ENCODE results near the gene RGL3.

DNA sequence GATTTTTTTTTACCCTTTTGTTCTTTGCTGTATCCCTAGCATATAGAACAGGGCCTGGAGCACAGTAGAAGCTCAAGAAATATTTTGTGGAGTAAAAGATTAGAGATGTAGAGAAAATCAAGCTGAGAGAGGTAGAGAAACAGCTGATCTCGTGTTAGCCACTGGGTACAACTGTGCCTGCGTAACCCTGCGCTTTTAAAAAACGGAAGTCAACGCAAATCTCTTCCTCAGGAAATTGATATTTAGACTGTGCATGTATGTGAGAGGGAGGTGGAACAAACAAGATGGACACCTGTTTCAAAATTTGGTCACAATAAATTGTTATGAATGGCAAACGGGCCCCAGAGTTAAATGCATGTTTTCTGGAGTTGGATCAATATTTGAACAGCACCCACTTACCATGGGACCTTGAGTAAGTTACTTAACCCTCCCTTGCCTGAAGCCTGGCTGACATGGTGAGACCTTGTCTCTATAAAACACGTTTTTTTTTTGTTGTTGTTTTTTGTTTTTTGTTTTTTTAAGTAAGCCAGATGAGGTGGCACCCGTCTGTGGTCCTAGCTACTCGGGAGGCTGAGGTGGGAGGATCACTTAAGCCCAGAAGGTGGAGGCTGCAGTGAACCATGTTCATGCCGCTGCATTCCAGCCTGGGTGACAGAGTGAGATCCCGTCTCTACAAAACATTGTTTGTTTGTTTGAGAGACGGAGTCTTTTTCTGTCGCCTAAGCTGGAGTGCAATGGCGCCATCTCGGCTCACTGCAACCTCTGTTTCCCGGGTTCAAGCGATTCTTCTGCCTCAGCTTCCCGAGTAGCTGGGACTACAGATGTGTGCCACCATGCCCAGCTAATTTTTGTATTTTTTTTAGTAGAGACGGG, 31.7 kb downstream of the RGL3 start:
- TF ChIP-seq, protein P1, sequence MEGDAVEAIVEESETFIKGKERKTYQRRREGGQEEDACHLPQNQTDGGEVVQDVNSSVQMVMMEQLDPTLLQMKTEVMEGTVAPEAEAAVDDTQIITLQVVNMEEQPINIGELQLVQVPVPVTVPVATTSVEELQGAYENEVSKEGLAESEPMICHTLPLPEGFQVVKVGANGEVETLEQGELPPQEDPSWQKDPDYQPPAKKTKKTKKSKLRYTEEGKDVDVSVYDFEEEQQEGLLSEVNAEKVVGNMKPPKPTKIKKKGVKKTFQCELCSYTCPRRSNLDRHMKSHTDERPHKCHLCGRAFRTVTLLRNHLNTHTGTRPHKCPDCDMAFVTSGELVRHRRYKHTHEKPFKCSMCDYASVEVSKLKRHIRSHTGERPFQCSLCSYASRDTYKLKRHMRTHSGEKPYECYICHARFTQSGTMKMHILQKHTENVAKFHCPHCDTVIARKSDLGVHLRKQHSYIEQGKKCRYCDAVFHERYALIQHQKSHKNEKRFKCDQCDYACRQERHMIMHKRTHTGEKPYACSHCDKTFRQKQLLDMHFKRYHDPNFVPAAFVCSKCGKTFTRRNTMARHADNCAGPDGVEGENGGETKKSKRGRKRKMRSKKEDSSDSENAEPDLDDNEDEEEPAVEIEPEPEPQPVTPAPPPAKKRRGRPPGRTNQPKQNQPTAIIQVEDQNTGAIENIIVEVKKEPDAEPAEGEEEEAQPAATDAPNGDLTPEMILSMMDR (IDR thresholded peaks at IDR 0.05) = no peak
- TF ChIP-seq POLR2AphosphoS5 (IDR thresholded peaks at IDR 0.05; ENCODE audit: low read depth, low read length) (no peak), GABPA (IDR thresholded peaks at IDR 0.05; ENCODE audit: low read depth) (no peak), EZH2phosphoT487 (IDR thresholded peaks at IDR 0.05; ENCODE audit: borderline replicate concordance, low read depth) (no peak), SMC3 (IDR thresholded peaks at IDR 0.05; ENCODE audit: low read depth, low read length) (no peak), PBX3 (IDR thresholded peaks at IDR 0.05) (no peak), EP300 (IDR thresholded peaks at IDR 0.05; ENCODE audit: borderline replicate concordance in 1 of 2, low read depth in 1 of 2, low read length in 1 of 2) (no peak), MXI1 (IDR thresholded peaks at IDR 0.05; ENCODE audit: low read depth, low read length) (no peak), RCOR1 (IDR thresholded peaks at IDR 0.05; ENCODE audit: low read length) (no peak), CHD2 (IDR thresholded peaks at IDR 0.05; ENCODE audit: low read length, partially characterized antibody) (no peak), MEF2A (IDR thresholded peaks at IDR 0.05; ENCODE audit: borderline replicate concordance, low read depth) (no peak)
